ENCODE data around the gene SCAMP2.
A peak's percentile ranks its signal among the peaks of the same experiment; 100 is the strongest.

SCAMP2 gene

GRCh38 chr15:74802290-74802689, 70.9 kb downstream of the SCAMP2 start:
- no peaks in the 10 kb centered on the region for H3K9me3 ChIP-seq (ENCODE audit: control extremely low read depth in 1 of 5, control insufficient read depth in 4 of 5, insufficient read depth in 2 of 5, low read depth in 1 of 5, low read length in 4 of 5)
- POLR2A ChIA-PET: no interaction called here
- WGBS (ENCODE audit: insufficient coverage): 97% methylated on average over 18 of the region's 20 CpGs

GRCh38 chr15:74801311-74801997, 71.7 kb downstream of the SCAMP2 start:
- H3K9me3 ChIP-seq (ENCODE audit: control extremely low read depth in 1 of 5, control insufficient read depth in 4 of 5, insufficient read depth in 2 of 5, low read depth in 1 of 5, low read length in 4 of 5): no peaks in the 10 kb centered on the region
- WGBS (ENCODE audit: insufficient coverage): 97% methylated on average over 16 of the region's 18 CpGs
- H3K4me1 ChIP-seq (ENCODE audit: control extremely low read depth in 1 of 4, control insufficient read depth in 4 of 4, insufficient read depth in 4 of 4, low read length in 3 of 4): peaks cover 8 to 37% (median 34%) of the 10 kb centered on the region in 4 experiments
- peaks cover 15 to 77% (median 48%) of the 10 kb centered on the region in 4 experiments for H3K36me3 ChIP-seq (ENCODE audit: control insufficient read depth in 4 of 4, insufficient read depth in 4 of 4, low read length in 3 of 4)
- no peak for DNase-seq
- H3K27ac ChIP-seq (ENCODE audit: insufficient read depth in 1 of 2, low read depth in 1 of 2, low read length in 2 of 2, poor library complexity in 1 of 2, severe bottlenecking in 2 of 2): no peak overlapping the region
- no peak overlapping the region for H3K4me3 ChIP-seq (ENCODE audit: control insufficient read depth in 1 of 7, extremely low read depth in 1 of 7, insufficient read depth in 4 of 7, low read depth in 2 of 7, low read length in 6 of 7)
- ChIA-PET POLR2A (interaction anchor here (1.0 kb wide), 1 partner anchor 20 kb away, joined by 4 read pairs; the partner anchor contains the start of gene CSK), CTCF (interaction anchor here (0.7 to 20.4 kb wide), 5 partner anchors 12 to 168 kb away, joined by 3 to 1027 read pairs (median 64); partner anchors contain the start of gene CSK)
- H3K27me3 ChIP-seq (replicated peaks in 2 of 5; ENCODE audit: control insufficient read depth in 4 of 5, insufficient read depth in 5 of 5, low read length in 4 of 5): no peaks in the 10 kb centered on the region

More at GRCh38 chr15:74802290-74802689, 70.9 kb downstream of the SCAMP2 start:
- CTCF ChIA-PET: interaction anchor here (0.7 to 20.4 kb wide), 2 partner anchors 27 to 167 kb away, joined by 3 to 1027 read pairs; partner anchors contain the start of gene CSK
- H3K36me3 ChIP-seq (ENCODE audit: control insufficient read depth in 4 of 4, insufficient read depth in 4 of 4, low read length in 3 of 4): peaks cover 13 to 75% (median 47%) of the 10 kb centered on the region in 4 experiments
- peaks cover 5 to 35% (median 33%) of the 10 kb centered on the region in 4 experiments for H3K4me1 ChIP-seq (ENCODE audit: control extremely low read depth in 1 of 4, control insufficient read depth in 4 of 4, insufficient read depth in 4 of 4, low read length in 3 of 4)
- no peak overlapping the region for H3K4me3 ChIP-seq (ENCODE audit: control insufficient read depth in 1 of 7, extremely low read depth in 1 of 7, insufficient read depth in 4 of 7, low read depth in 2 of 7, low read length in 6 of 7)
- H3K27ac ChIP-seq (ENCODE audit: insufficient read depth in 1 of 2, low read depth in 1 of 2, low read length in 2 of 2, poor library complexity in 1 of 2, severe bottlenecking in 2 of 2): no peak overlapping the region
- no peaks in the 10 kb centered on the region for H3K27me3 ChIP-seq (replicated peaks in 2 of 5; ENCODE audit: control insufficient read depth in 4 of 5, insufficient read depth in 5 of 5, low read length in 4 of 5)
- no peak for DNase-seq

- Histone ChIP-seq H3K9me3 (ENCODE audit: control extremely low read depth in 1 of 5, control insufficient read depth in 4 of 5, insufficient read depth in 2 of 5, low read depth in 1 of 5, low read length in 4 of 5) (no peaks in the 10 kb centered on the region), H3K27me3 (replicated peaks in 2 of 5; ENCODE audit: control insufficient read depth in 4 of 5, insufficient read depth in 5 of 5, low read length in 4 of 5) (no peaks in the 10 kb centered on the region), H3K4me1 (ENCODE audit: control extremely low read depth in 1 of 4, control insufficient read depth in 4 of 4, insufficient read depth in 4 of 4, low read length in 3 of 4) (peaks cover 8 to 41% (median 38%) of the 10 kb centered on the region in 4 experiments), H3K4me3 (ENCODE audit: control insufficient read depth in 1 of 7, extremely low read depth in 1 of 7, insufficient read depth in 4 of 7, low read depth in 2 of 7, low read length in 6 of 7) (no peak overlapping the region), H3K27ac (ENCODE audit: insufficient read depth in 1 of 2, low read depth in 1 of 2, low read length in 2 of 2, poor library complexity in 1 of 2, severe bottlenecking in 2 of 2) (no peak overlapping the region), H3K36me3 (ENCODE audit: control insufficient read depth in 4 of 4, insufficient read depth in 4 of 4, low read length in 3 of 4) (peaks cover 17 to 79% (median 49%) of the 10 kb centered on the region in 4 experiments)
- ChIA-PET CTCF (interaction anchor here (1.2 to 20.4 kb wide), 8 partner anchors 12 to 167 kb away, joined by 3 to 1027 read pairs (median 7); partner anchors contain the start of gene CSK), POLR2A (interaction anchor here (1.0 to 1.7 kb wide), 4 partner anchors 11 to 30 kb away, joined by 3 to 8 read pairs (median 4); partner anchors contain the start of gene CSK)
- 89% methylated on average over 12 of the region's 20 CpGs for WGBS (ENCODE audit: insufficient coverage)
- DNase-seq: no peak
These were observed 72.5 kb downstream of the SCAMP2 start for GRCh38 chr15:74800559-74801094.

- CTCF ChIA-PET: interaction anchor here (0.7 to 20.4 kb wide), 17 partner anchors 11 to 409 kb away, joined by 3 to 1027 read pairs (median 5); partner anchors contain the start of genes CSK and ULK3
- WGBS (ENCODE audit: insufficient coverage): 42% methylated on average over 18 of the region's 18 CpGs
- POLR2A ChIA-PET: interaction anchor here (0.7 to 1.7 kb wide), 6 partner anchors 10 to 30 kb away, joined by 3 to 8 read pairs (median 4); partner anchors contain the start of gene CSK
- H3K4me1 ChIP-seq (ENCODE audit: control extremely low read depth in 1 of 4, control insufficient read depth in 4 of 4, insufficient read depth in 4 of 4, low read length in 3 of 4): peaks cover 11 to 47% (median 43%) of the 10 kb centered on the region in 4 experiments
- H3K4me3 ChIP-seq (ENCODE audit: control insufficient read depth in 1 of 7, extremely low read depth in 1 of 7, insufficient read depth in 4 of 7, low read depth in 2 of 7, low read length in 6 of 7): no peak overlapping the region
- no peaks in the 10 kb centered on the region for H3K27me3 ChIP-seq (replicated peaks in 2 of 5; ENCODE audit: control insufficient read depth in 4 of 5, insufficient read depth in 5 of 5, low read length in 4 of 5)
- no peaks in the 10 kb centered on the region for H3K9me3 ChIP-seq (ENCODE audit: control extremely low read depth in 1 of 5, control insufficient read depth in 4 of 5, insufficient read depth in 2 of 5, low read depth in 1 of 5, low read length in 4 of 5)
- peak; percentile 83 to 90 (median 86) for DNase-seq
- peak overlapping the region; percentile 33 to 56 for H3K27ac ChIP-seq (ENCODE audit: insufficient read depth in 1 of 2, low read depth in 1 of 2, low read length in 2 of 2, poor library complexity in 1 of 2, severe bottlenecking in 2 of 2)
- peaks cover 16 to 82% (median 49%) of the 10 kb centered on the region in 4 experiments for H3K36me3 ChIP-seq (ENCODE audit: control insufficient read depth in 4 of 4, insufficient read depth in 4 of 4, low read length in 3 of 4)
These were observed 73.2 kb downstream of the SCAMP2 start for GRCh38 chr15:74799856-74800558.

DNA sequence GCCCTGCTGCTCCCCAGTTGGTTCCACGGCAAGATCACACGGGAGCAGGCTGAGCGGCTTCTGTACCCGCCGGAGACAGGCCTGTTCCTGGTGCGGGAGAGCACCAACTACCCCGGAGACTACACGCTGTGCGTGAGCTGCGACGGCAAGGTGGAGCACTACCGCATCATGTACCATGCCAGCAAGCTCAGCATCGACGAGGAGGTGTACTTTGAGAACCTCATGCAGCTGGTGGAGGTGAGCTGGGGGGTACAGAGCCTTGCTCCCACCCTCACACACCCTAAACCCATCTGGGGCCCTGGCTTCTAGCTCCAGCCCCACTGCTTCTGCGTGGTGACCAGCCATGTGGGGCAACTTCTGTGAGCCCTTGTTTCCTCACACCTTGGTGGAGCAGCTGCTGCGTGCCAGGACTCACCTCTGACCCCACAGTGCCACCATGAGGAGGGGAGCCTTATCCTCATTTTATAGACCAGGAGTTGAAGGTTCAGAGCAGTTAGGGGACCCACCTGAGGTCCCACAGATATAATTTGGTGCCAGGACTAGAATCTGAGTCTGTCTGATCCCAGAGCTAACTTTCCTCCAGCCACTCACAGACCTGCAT, 73.8 kb downstream of the SCAMP2 start:
- Histone ChIP-seq H3K27me3 (replicated peaks in 2 of 5; ENCODE audit: control insufficient read depth in 4 of 5, insufficient read depth in 5 of 5, low read length in 4 of 5) (no peaks in the 10 kb centered on the region), H3K36me3 (ENCODE audit: control insufficient read depth in 4 of 4, insufficient read depth in 4 of 4, low read length in 3 of 4) (peaks cover 15 to 84% (median 46%) of the 10 kb centered on the region in 4 experiments)
- POLR2A ChIA-PET: interaction anchor here (0.7 to 1.7 kb wide), 7 partner anchors 9 to 29 kb away, joined by 3 to 10 read pairs (median 4); partner anchors contain the start of gene CSK

More for the DNA sequence above, 73.8 kb downstream of the SCAMP2 start:
- CTCF ChIA-PET: interaction anchor here (0.7 to 20.4 kb wide), 17 partner anchors 10 to 410 kb away, joined by 3 to 1027 read pairs (median 5); partner anchors contain the start of genes CSK and ULK3
- Histone ChIP-seq H3K27ac (ENCODE audit: insufficient read depth in 1 of 2, low read depth in 1 of 2, low read length in 2 of 2, poor library complexity in 1 of 2, severe bottlenecking in 2 of 2) (peak overlapping the region; percentile 33 to 56), H3K4me1 (ENCODE audit: control extremely low read depth in 1 of 4, control insufficient read depth in 4 of 4, insufficient read depth in 4 of 4, low read length in 3 of 4) (peaks cover 11 to 54% (median 49%) of the 10 kb centered on the region in 4 experiments), H3K4me3 (ENCODE audit: control insufficient read depth in 1 of 7, extremely low read depth in 1 of 7, insufficient read depth in 4 of 7, low read depth in 2 of 7, low read length in 6 of 7) (no peak overlapping the region), H3K9me3 (ENCODE audit: control extremely low read depth in 1 of 5, control insufficient read depth in 4 of 5, insufficient read depth in 2 of 5, low read depth in 1 of 5, low read length in 4 of 5) (no peaks in the 10 kb centered on the region)
- DNase-seq: no peak
- WGBS (ENCODE audit: insufficient coverage): 91% methylated on average over 15 of the region's 16 CpGs

Data from common myeloid progenitor, CD34-positive (primary cell).